ENCODE data around the gene ENGASE.

ENGASE gene

DNA sequence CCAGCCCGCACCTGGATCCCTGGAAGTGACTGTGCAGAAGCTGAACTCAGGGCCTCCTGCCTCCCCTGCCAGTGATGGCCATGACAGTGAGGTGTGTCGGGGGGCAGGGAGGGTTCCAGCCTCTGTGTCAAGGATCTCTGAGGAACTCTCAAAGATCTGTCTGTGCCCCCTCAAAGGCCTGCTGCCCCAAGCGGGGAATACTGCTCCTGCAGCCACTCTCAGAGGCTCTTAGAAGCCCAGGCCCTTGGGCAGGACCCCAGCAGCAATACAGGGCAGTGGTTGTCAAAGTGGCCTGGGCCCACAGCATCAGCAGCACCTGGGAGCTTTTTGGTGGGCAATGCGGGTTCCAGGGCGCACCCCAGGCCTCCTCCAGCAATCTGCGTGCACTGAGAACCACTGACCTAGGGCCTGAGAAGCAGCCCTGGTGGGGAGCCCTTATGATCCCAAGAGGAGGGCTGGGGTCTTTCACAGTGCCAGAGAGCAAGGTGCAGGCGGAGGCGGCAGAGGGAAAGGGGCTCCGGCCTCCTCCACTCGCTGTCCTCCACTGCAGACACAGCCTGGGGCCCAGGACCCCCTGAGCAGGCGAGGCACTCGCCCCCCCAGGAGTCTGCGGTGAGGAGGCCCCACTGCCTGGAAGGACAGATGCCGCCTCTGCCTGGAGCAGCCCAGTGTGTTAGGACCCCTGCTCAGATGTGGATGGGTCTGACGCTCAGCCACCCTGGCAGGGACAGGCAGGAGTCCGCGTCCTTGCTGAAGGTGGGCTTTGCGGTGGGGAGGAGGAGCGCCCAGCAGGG, 42.1 kb downstream of the ENGASE start:
- no peak for DNase-seq

- DNase-seq = no peak
Measured at GRCh38 chr17:79117905-79118487, 43.4 kb downstream of the ENGASE start.

DNA sequence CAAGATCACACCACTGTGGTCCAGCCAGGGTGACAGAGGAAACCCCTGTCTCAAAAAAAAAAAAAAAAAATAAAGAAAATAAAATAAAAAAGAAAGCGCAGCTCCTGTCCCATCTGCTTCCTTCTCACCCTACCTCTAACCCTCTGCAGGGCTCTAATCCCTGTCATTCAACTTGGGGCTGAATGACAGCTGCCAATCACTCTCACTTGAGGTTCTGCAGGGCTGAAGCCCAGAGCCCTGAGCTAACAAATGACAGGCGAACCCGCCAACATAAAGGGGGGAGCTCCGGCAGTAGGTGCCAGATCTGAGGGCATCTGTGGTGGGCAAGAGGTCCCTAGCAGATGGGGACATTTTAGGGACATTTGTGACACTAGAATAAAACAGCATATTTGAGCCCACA, 44.3 kb downstream of the ENGASE start:
- no peak for DNase-seq

GRCh38 chr17:79120259-79120658, 45.6 kb downstream of the ENGASE start:
- DNase-seq = no peak

GRCh38 chr17:79123988-79124387, 49.4 kb downstream of the ENGASE start:
- DNase-seq = no peak

GRCh38 chr17:79124513-79125209, 50.0 kb downstream of the ENGASE start:
- DNase-seq = no peak

- DNase-seq = no peak
Measured at GRCh38 chr17:79125503-79125902, 50.9 kb downstream of the ENGASE start.

DNA sequence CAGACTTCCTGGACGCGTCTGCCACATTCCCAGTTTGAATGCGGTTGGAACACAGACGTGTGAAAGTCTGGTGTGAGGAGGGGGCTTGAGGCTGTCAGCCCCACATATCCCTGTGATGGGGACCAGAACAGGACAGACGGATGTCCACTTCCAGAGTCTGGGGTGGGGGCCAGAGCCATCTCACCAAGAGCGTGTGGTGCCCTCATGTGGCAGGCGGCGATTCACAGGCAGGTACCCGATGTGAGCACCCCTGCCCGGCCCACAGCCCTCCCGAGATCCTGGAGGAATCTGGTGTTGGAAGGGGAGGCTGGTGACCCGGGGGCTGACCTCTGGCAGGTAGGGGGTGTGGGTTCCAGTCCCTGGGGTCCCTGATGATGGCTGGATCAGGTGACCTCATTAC, 51.5 kb downstream of the ENGASE start:
- no peak for DNase-seq

- DNase-seq = no peak
Measured at GRCh38 chr17:79127534-79128135, 53.0 kb downstream of the ENGASE start.

GRCh38 chr17:79129523-79129922, 54.9 kb downstream of the ENGASE start:
- DNase-seq = no peak

DNA sequence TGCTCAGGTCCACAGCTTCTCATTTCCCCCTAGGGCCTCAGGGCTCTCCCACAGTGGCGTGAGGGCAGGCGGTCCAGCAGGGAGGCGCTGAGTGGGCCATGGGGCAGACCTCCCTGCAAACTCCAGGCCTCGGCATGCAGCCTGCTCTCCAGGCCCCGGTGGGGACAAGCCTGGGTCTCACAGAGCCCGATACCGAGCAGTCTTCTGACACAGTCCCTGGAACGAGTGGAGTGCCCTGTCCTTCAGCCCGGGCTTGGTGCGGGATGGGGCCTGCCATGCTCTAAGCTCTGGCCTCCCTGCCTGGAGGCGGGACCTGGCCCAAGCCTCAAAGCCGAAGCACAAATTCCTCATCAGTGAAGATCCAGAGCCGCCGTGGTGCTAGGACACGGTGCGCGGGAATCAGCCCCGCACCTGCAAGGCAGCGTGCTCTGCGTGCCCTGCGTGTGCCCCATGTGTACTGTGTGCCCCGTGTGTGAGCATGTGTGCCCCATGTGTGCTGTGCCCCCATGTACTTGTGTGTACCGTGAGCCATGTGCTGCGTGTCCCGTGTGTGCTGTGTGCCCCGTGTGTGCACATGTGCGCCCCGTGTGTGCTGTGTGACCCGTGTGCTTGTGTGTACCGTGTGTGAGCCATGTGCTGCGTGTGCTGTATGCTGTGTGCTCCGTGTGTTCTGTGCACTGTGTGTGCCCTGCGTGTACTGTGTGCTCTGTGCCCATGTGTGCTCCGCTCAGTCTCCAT, 56.1 kb downstream of the ENGASE start:
- no peak for DNase-seq

DNA sequence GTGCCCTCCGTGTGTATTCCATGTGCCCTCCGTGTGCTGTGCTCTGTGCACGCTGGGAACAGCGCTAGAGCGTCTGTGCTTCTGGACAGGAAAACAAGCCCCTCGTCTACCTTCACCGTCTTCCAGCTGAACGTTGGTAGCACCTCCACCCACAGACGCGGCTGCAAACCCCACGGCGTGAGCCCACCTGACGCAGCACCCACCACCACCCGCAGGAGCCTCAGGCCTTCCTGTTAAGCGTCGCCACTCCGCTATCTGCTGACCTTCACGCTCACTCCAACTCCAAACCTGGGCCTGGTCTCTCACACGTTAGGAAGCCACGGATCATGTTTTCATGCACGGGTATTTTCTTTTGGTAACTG, 56.6 kb downstream of the ENGASE start:
- DNase-seq = no peak

DNA sequence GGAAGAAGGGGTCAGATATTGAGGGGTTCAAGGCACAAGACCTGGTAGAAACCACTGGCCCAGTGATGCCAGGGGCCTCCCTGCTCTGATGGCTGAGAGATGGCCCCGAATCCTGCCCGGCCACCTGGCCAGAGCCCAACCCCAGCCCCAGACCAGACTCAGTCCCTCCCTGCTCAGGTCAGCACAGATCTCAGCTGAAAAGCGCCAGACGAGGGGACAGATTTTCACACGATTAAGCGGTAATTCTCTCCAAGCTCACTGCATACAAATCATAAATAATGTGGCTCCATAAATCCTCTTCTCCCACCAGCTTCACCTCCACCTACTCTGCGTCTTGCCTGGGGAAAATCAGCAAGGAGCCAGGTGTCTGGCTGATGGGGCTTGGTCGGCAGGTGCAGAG, 57.1 kb downstream of the ENGASE start:
- DNase-seq = no peak

GRCh38 chr17:79132271-79133064, 57.8 kb downstream of the ENGASE start:
- no peak for DNase-seq

DNA sequence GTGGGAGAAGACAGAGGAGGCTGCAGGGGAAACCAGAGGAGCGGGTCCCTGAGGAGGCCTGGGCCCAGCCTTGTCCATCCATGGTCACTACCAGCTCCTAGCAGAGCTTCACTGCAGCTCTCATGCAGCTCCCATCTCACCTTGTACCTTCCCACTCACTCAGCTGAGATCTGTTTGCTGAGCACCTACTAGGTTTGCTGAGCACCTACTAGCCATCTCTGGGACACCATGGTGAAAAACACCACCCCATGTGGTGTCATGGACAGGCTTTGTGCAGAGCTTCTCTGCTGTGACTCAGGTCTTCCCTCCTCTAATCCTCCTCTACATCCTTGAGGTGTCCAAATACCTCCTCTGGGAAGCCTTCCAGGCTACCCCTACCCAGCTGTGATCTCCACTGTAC, 58.6 kb downstream of the ENGASE start:
- no peak for DNase-seq

DNA sequence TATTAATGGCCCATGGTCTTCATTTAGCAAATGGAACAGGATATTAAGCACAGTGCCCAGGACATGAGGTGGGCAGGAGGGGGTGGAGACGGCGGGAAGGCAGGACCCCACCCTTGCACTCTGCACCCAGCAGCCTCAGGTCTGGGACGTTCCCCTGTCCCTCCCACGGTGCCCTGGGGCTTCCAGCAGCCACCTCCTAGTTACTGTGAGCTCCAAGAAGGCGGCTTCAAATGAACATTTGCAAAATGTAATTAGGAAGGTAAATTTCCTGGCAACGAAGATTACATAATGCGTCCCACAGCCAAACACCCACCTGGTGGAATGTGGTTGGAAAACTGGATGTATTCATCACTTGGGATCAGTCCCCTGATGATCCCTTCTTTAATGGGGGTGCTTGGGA, 59.4 kb downstream of the ENGASE start:
- no peak for DNase-seq

- no peak for DNase-seq
Measured at GRCh38 chr17:79135011-79135410, 60.4 kb downstream of the ENGASE start.

DNA sequence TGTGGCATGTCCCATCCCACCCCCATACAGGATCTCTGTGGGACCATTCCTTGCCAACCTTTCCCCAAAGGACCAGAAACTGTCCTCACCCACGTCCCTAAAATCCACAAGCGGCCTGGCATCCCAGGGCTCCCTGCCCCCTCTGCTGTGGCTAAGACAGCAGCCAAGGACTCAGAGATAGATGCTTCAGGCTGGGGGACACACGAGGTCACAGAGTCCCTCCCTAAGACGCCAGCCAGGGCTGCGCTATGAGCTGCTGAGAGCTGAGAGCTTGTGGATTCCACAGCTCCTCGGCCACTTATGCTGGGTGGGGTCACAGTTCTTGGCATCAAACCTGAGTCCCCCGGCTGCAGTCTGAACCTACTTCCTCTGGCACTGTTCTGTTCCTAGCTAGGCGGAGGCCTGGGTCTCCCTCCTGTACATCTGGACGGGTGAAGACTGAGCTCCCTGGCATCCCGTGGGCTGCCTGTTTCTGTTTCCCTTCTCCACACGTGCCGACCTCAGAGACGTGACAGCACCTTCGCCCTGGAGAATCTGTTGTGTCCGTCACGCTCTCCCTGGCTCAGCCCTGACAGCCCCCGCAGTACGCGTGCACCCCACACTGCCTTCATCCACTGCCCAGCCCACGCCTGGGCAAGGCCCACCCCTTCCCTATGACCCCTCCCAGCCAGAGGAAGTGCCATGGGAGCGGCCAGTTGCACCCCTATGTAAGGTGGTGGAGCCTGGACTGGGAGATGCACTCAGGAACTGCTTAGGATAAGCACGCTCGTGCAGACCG, 61.2 kb downstream of the ENGASE start:
- DNase-seq = no peak

Measured in SIG-M5 (cell line).